Endothelial cell of hepatic sinusoid (primary cell): ENCODE results near the gene CCDC74A.
"Not testable (repeated sequence)": the region's sequence is repeated elsewhere in the genome, so short reads cannot be mapped to it uniquely, and the experiment has no call there.

ENCODE experiments used
- in situ Hi-C: cut with HindIII; loops from 2 replicates; pipeline ENCODE4 v1.10.0; 2017; ENCODE audit warnings: low sequenced_read_pairs

CCDC74A gene

DNA sequence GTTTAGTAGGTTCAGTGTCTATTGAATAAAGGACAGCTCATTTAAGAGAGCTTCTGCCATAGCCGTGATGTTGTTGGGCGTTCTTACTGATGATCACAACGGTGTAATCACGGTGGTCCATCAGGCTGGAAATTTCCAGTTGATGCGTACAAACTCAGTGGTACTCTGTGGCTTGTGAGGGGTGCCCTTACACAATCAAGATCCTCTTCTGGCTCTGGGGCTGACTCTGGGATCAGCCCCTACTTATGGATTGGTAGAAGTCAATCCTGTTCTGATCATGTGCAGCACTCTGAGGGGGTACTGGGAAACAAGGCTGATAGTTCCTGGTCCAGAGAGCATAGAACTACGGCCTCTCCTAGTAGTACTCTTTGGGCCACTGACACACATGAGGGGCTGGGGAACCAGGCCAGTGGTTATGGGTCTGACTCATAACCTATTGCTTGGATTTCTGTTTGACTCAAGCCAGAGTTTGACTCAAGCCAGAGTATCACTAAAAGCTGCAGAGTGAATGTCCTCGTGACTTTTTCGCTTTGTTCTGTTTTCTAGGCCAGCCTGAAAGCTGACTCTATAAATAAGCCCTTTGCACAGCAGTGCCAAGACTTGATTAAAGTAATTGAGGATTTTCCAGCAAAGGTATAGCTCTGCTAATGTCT is 29.2 kb upstream of the CCDC74A start:
- in situ Hi-C loops, result not testable (repeated sequence)

DNA sequence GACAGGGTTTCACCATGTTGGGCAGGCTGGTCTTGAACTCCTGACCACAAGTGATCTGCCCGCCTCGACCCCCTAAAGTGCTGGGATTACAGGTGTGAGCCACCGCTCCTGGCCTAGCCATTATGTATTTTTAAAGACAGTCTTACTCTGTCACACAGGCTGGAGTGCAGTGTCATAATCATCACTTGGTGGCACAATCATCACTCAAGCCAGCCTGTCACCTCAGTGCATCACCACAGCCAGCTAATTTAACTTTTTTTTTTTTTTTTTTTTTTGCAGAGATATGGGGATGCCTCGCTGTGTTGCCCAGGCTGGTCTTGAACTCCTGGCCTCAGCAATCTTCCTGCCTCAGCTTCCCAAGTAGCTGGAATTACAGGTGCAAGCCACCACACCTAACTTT is 24.1 kb upstream of the CCDC74A start:
- in situ Hi-C loops, result not testable (repeated sequence)

DNA sequence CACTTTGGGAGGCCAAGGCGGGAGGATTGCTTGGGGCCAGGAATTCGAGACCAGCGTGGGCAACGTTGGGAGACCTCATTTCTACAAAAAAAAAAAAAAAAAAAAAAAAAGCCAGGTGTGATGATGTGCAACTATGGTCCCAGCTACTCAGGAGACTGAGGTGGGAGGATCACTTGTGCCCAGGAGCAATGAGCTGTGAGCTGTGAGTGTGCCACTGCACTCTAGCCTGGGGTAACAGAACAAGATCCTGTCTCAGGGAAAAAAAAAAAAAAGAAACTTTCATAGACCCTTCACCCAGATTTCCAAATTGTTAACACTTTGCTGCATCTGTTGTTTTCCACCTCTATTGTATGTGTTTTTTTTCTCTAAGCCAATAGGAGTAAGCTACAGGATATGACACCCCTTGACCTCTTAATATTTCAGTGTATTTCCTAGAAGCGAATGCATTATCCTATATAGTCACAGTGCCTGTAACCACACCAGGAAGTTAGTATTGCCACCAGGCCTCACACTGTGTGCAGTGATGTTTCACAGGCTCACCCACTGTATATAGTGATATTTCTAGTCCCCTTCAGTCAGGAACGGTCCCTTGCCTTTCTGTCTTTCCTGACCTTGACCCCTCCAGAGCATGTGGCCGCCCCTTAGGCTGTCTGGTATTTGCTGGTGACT is 23.5 kb upstream of the CCDC74A start:
- in situ Hi-C loops, result not testable (repeated sequence)

DNA sequence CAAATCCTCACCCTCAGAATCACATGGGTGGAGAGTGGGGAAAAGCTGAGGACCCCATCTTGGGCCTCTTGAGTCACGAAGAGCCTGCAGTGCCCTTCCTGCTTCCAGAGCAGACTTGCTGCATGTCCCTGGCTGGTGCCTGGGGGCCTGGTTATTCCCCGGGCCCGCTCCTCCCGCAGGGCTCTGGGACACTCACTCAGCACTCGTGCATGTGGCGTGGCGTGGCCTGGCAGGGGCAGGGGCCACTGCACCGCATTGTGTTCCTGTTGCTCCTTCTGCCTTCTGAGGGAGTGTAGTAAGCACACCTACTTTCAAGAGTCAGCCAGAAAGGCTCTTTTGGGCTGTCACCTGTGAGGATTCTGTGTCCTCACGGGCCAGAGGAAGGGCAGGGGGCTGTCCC is 18.1 kb upstream of the CCDC74A start:
- in situ Hi-C loops, result no loop called here

DNA sequence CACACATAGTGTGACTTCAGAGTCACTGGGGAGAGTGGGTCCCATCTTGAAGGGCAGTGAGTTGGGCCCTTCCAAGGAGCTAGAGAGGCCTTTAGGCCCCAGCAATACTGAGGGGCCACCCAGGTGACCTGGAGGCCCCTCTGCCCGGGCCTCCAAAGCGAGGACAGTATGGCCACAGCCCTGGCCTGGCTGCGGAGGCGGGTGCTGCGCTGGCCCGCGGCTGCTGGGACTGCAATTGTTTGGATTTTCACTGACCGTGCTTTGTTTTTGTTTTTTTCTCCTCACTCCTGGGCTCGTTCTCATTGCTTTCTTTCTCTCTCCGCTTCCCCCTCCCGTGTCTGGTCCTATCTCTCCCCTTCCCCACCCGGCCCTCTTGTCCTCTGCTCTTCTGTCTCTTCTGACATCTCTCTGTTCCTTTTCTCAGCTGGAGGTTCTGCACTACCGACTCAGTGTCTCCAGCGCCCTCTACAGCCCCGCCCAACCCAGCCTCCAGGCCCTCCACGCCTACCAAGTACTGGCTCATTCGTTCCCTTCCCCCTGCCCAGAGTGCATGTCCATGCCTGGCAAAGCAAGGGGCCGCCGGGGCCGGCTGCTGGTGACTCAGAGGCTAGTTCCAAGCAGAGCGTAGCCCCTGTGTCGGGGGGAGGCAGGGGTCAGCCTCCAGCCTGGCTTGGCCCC is 16.3 kb upstream of the CCDC74A start:
- in situ Hi-C loops, result not testable (repeated sequence)

DNA sequence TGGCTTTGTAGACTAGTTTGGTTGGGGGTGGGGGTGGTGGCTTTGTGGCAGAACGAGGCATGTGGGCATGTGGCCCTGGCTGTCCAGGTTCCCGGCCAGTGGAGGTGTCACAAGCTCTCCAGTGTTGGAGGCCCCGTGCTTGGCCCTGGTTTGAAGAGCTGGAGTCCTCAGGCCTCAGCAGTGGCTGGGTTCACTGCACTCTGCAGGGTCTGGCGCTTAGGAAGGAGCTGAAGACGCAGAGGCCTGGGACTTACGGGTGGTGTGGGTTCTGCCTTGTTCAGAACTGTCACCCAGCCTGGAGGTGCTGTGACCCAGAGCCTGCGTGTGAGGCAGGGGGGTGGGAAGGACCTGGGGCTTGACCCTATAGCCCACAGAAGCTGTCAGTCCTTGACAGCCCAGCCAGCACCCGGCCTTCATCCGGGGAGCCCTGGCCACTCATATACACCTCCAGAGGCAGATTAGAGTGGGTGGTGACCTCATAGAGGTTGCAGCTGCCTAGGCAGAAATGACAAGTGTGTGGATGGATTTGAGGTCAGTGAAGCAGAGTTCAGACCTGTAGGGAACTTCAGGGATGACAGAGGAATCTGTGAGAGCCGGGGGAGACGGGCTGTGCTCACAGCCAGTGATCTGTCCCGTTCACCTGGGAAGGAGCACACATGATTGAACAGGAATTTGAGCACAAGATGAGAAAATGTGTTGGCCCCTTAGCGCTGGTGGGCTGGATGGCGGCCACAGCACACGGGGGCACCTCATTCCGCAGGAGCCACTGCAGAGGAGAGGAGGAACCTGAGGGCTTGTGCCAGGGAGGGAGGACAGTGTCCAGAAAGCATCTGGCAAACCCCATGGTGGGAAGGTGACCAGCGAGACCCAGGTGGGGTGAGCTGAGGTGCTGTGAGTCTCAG is 15.5 kb upstream of the CCDC74A start:
- in situ Hi-C loops, result not testable (repeated sequence)

DNA sequence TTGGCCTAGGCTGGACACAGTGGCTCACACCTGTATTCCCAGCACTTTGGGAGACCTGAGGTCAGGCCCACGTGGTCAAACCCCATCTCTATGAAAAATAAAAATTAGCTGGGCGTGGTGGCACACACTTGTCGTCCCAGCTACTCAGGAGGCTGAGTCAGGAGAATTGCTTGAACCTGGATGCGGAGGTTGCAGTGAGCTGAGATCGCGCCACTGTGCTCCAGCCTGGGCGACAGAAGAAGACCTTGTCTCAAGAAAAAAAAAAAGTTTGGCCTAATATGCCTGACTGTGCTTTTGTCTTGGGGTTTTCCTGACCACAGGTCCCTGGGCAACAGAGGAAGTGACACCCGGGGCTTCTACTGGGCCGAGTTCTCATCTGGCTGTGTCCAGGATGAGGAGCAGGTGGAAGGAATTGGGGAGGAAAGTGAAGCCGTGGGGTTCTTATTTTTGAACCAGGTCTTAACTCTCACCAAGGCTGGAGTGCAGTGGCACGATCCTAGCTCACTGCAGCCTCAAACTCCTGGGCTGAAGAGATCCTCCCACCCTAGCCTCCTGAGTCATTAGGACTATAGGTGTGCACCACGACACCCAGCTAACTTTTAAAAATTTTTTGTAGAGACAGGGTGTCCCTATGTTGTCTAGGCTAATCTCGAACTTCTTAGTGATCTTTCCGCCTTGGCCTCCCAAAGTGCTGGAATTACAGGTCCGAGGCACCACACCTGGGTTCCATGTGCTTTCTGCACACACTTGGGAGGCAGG is 13.1 kb upstream of the CCDC74A start:
- in situ Hi-C loops, result not testable (repeated sequence)

DNA sequence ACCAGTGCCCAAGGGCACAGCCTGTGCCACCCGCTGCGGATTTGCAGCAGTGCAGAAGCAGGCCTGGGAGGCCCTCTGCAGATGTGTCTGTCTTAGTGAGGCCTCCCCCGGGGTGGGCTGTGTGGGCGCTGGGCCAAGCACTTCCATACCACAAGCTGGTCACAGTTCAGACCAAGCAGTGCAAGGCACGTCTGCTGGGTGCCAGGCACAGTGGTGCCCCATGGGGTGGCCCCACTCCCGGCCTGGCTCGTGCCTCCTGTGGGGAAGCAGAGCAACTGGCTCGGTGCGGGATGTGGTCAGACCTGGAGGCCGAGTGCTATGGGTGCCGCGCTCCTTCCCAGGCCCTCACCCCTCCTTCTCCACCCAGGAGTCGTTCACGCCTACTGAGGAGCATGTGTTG is 12.5 kb upstream of the CCDC74A start:
- in situ Hi-C loops, result not testable (repeated sequence)

DNA sequence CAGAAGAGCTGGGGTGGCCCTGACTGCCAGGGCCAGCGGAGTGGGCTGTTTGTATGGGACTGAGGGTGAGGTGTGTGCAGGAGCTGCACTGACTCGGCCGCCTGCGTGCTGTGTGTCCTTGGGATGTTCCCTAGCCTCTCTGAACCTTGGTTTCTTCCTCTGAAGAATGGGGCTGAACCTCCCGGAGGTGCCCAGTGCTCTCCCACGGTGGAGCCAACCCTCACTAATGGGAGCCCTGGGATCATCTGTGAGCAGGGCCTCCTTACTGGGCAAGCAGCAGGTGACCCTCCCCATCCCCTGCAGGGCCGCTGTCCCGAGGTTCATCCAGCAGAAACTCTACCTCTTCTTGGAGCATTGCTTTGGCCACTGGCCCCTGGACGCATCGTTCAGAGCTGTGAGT is 11.7 kb upstream of the CCDC74A start:
- in situ Hi-C loops, result no loop called here

DNA sequence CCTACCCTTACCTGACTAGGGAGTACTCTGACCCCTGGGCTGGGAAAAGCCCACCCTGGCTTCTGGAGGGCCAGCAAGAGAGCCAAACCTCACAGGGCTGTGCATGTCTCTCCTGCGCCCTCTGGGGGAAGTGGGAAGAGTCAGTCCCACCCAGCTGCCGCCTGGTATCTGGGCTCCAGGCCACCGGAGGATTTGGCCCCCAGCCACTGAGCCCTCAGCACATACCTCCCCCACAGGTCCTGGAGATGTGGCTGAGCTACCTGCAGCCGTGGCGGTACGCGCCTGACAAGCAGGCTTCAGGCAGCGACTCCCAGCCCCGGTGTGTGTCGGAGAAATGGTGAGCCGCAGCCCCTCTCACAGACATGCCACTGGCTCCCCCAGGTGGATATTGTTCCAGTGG is 11.1 kb upstream of the CCDC74A start:
- in situ Hi-C loops, result not testable (repeated sequence)

DNA sequence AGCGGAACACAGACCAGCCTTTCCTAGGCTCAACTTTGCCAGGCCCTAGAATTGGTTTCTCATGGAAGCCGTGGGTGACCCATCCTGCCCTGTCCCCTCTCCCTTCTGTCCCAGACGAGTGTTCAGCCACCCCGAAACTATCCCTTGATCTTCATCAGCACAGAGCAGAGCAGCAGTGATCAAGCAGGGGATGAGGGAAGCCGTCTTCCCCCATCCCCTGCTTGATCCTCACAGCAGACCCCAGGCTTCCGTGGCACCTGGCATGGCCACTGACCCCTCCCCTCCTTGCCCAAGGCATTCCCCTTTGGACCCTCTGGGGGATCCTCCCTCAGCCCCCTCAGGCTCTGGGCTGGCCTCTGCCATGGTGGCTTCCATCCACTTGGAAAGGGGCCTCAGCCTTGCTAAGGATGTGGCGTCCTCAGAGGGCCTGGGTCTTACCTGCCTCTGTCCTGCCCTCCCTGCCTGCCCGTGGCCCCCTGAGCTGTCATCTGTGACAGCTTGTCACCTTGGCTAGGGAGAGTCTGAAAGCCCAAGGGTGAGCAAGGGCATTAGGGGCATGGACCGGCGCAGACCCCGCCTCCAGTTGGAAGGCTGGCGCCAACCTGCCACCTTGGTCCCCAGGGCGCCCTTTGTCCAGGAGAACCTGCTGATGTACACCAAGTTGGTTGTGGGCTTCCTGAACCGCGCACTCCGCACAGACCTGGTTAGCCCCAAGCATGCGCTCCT is 10.4 kb upstream of the CCDC74A start:
- in situ Hi-C loops, result no loop called here

DNA sequence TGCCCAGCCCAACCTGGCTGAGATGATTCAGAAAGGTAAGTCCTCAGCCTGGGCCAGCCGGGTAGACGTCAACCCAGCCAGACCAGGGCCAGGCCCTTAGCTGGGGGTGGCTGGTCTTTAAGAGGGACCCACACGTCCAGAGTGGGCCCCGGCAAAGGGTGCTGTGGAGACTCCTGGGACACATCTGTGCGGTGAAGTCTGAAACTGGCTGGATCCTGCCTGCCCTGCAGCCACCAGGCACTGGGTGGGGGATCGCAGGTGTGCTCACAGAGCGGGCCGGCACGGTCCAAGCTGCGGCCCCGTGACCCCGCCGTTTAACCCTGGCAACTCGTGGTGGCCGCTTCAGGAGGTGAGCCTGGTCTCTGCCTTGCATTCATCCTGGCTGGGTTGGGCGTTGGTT is 9.8 kb upstream of the CCDC74A start:
- in situ Hi-C loops, result not testable (repeated sequence)

DNA sequence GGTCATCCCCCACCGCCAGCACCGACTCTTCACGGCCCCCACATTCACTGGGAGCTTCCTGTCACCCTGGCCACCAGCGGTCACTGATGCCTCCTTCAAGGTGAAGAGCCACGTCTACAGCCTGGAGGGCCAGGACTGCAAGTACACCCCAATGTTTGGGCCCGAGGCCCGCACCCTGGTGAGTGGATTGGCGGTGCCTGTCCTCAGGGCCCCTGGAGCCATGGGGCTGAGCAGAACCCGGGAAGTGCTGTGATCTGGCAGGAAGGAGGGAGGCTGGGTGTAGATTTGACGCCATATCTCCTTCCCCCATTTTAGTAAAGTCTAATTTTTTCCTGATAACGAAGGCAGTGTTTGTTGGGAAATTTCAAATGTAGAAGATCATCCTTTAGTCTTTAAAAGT is 9.2 kb upstream of the CCDC74A start:
- in situ Hi-C loops, result not testable (repeated sequence)

DNA sequence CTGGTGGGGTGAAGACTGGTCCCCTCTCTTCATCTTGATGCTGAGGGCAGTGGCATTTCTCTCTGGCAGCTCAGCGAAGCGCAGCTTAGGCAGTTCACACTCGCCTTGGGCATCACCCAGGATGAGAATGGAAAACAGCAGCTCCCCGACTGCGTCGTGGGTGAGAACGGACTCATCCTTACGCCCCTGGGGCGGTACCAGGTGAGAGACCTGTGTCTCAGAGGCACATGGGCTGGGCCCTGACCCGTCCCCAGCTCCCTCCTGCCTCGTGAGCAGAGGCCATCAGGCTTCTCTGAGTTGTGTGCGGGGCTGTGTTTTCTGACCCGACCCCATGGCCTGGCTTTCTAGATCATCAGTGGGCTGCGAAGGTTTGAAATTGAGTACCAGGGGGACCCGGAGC is 8.2 kb upstream of the CCDC74A start:
- in situ Hi-C loops, result no loop called here

DNA sequence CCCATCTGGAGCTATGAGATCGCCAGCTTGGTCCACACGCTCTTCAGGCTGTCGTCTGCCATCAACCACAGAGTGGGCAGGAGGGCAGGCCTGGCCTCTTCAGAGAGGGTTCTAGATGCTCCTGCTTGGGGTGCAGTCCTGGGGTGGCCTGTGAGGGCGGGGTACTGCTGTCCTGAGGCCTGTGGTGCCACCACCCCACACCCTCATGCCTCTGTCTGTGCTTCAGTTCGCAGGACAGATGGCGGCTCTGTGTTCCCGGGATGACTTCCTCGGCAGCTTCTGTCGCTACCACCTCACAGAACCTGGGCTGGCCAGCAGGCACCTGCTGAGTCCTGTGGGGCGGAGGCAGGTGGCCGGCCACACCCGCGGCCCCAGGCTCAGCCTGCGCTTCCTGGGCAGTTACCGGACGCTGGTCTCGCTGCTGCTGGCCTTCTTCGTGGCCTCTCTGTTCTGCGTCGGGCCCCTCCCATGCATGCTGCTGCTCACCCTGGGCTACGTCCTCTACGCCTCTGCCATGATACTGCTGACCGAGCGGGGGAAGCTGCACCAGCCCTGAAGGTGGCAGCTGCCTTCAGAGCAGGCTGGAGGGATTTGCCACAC is 7.7 kb upstream of the CCDC74A start:
- in situ Hi-C loops, result not testable (repeated sequence)

DNA sequence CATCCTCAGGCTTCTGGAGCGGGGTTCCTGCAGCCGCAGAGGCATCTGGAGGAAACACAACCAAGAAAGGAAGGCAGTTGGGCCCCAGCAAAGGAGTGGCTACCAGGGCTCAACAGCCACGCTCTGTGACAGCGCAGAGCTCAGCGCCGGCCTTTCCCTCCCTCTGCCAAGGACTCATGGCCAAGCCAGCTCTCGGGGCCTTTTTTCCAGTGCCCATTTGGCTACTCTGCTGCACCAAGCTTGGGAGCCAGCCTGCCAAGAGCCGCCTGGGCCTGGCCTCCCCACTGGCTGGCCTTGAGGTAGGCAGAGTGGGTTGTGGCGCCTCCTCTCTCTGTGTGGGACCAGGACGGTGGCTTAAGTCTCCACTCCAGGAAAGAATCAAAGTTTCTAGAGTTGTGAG is 7.2 kb upstream of the CCDC74A start:
- in situ Hi-C loops, result no loop called here

DNA sequence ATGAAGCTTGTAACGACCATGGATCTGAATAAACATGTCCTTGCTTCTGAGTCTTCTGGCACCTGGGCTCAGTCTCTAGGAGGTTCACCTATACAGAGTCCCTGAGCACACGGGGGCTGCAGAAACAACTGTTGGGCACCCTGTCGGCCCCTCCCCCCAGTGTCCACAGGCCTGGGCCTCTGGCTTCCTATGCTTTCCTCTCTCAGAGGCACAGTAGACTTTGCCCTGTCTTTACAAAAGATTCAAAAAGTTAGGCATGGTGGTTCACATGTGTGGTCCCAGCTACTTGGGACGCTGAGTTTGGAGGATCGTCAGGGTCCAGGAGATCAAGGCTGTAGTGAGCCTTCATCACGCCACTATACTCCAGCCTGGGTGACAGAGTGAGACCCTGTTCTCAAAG is 6.2 kb upstream of the CCDC74A start:
- in situ Hi-C loops, result not testable (repeated sequence)

DNA sequence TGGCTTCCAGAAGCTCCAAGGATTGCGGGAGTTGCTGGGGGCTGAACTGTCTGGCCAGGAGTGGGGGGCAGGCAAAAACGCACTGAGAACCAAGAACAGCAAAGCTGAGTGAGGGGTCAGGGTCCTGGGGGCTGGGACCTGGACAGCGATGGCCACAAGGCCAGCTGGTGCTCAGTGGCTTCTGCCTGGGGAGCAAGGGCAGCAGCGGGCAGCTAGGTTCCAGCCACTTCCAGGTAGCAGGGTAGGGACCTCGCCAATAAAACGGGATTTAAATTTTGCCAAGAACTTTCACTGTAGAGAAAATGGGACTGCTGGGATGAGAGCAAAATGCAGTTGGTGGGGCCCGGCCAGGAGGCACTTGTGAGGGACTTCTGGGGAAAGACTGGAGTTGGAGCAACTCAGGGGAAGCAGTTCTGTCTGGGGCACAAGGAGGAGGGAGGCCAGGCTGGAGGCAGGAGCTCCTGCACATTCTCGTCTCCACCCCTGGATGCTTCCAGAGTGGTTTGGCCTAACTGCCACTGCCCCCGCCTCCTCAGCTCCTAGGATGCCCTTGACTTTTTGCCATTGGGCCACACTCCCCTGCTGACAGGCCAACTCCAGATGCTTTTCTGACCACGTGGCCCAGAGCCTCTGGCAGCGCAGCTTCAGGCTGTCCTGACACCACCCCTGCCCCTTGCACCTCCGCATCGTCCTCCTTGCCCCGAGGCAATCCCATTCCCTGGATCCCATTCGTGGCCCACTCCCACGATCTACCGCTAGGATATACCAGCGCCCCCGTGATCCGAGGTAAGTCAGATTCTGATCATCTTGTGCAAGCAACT is 5.5 kb upstream of the CCDC74A start:
- in situ Hi-C loops, result no loop called here

DNA sequence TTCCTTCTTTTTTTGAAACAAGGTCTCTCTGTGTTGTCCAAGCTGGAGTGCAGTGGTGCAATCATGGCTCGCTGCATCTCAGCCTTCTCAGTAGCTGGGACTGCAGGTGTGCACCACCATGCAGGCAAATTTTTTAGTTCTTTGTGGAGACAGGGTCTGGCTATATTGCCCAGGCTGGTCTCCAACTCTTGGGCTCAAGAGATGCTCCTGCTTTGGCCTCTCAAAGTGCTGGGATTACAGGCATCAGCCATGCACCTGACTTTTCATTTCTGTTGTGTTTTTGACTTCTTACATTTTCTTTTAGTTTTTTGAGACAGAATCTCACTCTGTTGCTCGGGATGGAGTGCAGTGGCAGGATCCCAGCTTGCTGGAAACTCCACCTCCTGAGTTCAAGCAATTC is 2.4 kb upstream of the CCDC74A start:
- in situ Hi-C loops, result not testable (repeated sequence)
